HG02588 (cell line): ENCODE measurements around the gene ZIC2.

ENCODE experiments used
- ATAC-seq: cut with Tn5 transposase; IDR thresholded peaks from one replicate; pipeline ENCODE4 v1.9.1; 2021; ENCODE audit warnings: mild to moderate bottlenecking, moderate library complexity; ENCODE audit not compliant: unreplicated experiment

The ZIC2 gene

GRCh38 chr13:99973808-99974185 lies 7.8 kb upstream of the ZIC2 start:
- no peak for ATAC-seq

GRCh38 chr13:99974296-99974938 lies 7.2 kb upstream of the ZIC2 start:
- no peak for ATAC-seq

GRCh38 chr13:99974939-99975561 lies 6.5 kb upstream of the ZIC2 start:
- ATAC-seq: no peak

GRCh38 chr13:99975626-99976025 lies 6.0 kb upstream of the ZIC2 start:
- ATAC-seq: no peak

GRCh38 chr13:99976575-99976974 lies 5.0 kb upstream of the ZIC2 start:
- no peak for ATAC-seq

- ATAC-seq: no peak
Observed at GRCh38 chr13:99977334-99977911, 4.2 kb upstream of the ZIC2 start.

- ATAC-seq: no peak
Observed at GRCh38 chr13:99977912-99978798, 3.4 kb upstream of the ZIC2 start.

- ATAC-seq: no peak
Observed at GRCh38 chr13:99978799-99979452, 2.7 kb upstream of the ZIC2 start.

GRCh38 chr13:99979453-99980200 lies 2.0 kb upstream of the ZIC2 start:
- no peak for ATAC-seq

GRCh38 chr13:99980201-99980823 lies 1.3 kb upstream of the ZIC2 start:
- ATAC-seq: no peak

GRCh38 chr13:99980824-99981734 lies 505 bp upstream of the ZIC2 start:
- ATAC-seq: no peak

- ATAC-seq: no peak
Observed at GRCh38 chr13:99982036-99982730, 599 bp downstream of the ZIC2 start.

GRCh38 chr13:99982731-99983498 lies 1.3 kb downstream of the ZIC2 start:
- ATAC-seq: no peak

- ATAC-seq: no peak
Observed at GRCh38 chr13:99983499-99984401, 2.2 kb downstream of the ZIC2 start.

GRCh38 chr13:99984461-99985240 lies 3.1 kb downstream of the ZIC2 start:
- ATAC-seq: no peak
